Suppressor macrophage treated with lipopolysaccharide for 4 hours (primary cell): ENCODE measurements around the gene VMP1.
"Not testable (repeated sequence)": the region's sequence is repeated elsewhere in the genome, so short reads cannot be mapped to it uniquely, and the experiment has no call there.

ENCODE experiments used
- DNase-seq: peaks from one replicate; pipeline ENCODE4 v3.0.0-alpha.2; 2020

The VMP1 gene

GRCh38 chr17:59783221-59784047 lies 76.0 kb downstream of the VMP1 start:
- DNase-seq = no peak

DNA sequence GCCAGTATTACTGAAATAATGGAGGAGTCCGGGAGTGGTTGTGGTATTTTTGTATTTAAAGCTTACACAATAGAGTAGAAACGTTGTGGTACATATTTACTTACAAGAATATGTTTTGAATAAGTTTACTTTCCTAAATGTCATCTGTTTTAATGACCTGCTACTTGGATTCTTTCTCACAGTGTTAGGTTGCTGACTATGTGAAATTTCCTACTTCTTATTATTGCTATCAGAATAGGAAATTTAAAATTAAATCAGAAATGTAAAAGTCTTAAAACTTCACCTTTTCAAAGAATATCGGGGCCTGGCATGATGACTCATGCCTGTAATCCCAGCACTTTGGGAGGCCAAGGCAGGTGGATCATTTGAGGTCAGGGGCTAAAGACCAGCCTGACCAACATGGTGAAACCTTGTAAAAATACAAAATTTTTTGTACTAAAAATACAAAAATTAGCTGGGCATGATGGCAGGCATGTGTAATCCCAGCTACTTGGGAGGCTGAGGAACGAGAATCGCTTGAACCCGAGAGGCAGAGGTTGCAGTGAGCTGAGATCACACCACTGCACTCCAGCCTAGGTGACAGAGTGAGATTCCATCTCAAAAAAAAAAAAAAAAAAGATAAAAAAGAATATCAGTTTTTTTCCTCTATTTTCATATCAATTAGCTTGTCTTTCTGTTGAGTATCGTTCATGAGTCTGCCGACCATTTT lies 77.8 kb downstream of the VMP1 start:
- peak; percentile 44 for DNase-seq

DNA sequence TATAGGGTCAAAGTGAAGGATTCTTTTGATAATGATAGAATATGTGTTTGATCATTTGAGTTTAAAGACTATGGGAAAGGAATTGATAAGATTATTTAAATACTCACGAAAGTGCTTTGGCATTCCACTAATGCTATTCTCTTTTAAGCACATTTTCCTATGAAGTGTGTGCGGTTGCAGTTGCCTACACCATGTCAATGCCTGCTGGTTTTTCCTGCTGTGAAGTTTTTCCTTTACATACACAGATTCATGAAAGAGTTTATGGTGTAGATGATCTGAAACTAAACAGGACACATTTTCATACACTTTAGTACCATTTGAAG lies 78.7 kb downstream of the VMP1 start:
- DNase-seq = no peak

GRCh38 chr17:59786536-59787319 lies 79.3 kb downstream of the VMP1 start:
- peak; percentile 99 for DNase-seq

DNA sequence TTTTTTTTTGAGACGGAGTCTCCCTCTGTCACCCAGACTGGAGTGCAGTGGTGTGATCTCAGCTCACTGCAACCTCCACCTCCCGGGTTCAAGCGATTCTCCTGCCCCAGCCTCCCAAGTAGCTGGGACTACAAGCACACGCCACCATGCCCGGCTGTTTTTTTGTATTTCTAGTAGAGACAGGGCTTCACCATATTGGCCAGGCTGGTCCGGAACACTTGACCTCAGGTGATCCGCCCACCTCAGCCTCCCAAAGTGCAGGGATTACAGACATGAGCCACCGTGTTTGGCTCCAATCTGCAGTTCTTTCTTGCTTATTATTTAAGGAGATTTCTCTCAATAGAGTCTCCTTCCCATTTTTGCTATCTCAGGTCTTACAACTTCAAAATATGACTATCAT lies 82.4 kb downstream of the VMP1 start:
- not testable (repeated sequence) for DNase-seq

GRCh38 chr17:59790418-59790817 lies 83.0 kb downstream of the VMP1 start:
- DNase-seq = not testable (repeated sequence)

DNA sequence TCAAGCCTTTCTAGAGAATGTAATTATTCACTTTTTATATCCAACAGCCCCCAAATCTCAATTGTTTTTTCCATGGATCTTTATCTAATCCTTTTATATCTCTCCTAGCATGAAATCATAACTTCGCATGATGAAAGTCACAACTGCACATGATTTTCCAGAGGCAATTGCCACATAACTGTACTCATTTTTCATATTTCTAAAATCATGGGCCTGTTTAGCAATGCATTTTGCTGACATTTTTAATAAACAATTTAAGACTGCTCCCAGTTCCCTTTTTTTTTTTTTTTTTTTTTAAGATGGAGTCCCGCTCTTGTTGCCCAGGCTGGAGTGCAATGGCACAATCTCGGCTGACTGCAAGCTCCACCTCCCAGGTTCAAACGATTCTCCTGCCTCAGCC lies 83.5 kb downstream of the VMP1 start:
- DNase-seq = peak; percentile 94

DNA sequence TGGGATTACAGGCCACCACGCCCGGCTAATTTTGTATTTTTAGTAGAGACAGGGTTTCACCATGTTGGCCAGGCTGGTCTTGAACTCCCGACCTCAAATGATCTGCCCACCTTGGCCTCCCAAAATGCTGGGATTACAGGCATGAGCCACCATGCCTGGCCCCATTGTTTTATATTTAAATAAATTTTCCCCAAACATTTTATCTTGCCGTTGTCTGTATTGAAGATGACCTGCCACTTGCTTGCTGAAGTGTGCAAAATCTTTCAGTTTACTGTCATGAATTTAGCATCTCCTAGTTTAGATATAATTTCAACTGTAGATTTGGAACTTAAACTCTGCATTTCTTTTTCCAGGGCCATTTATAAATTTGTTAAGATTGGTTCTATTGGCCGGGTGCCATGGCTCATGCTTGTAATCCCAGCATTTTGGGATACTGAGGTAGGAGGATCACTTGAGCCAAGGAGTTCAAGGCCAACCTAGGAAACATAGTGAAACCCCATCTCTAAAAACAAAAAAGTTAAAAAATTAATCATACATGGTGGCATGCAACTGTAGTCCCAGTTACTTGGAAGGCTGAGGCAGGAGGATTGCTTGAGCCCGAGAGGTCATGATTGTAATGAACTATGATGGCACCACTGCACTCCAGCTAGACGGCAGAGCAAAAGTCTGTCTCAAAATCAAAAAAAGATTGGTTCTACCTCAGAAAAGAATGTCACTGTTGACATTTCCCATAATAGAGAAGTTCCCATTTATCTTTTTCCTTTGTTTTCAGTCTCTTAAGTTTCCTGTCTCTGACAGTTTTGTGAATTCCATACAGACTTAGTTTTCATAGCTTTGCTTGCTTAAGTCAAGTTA lies 84.4 kb downstream of the VMP1 start:
- DNase-seq = peak; percentile 67

GRCh38 chr17:59792458-59792823 lies 85.0 kb downstream of the VMP1 start:
- not testable (repeated sequence) for DNase-seq

GRCh38 chr17:59793205-59793604 lies 85.8 kb downstream of the VMP1 start:
- peak; percentile 48 for DNase-seq

DNA sequence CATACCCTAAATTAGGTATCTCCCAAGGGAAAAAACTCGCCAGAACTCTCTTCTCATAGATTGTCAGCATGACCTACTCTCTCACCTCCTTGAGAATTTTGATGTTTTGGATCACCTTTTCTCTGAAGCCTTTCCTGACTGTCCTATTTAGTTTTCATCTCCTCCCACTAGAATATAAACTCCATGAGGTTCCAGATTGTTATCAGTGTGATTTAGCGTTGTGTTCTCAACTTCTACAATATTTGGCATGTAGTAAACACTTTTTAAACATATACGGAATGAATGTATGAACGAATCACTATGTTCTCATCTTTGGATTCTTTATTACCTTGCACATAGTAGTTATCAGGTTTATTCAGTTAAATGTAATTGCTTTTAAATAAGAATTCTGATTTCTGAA lies 88.7 kb downstream of the VMP1 start:
- DNase-seq = no peak

GRCh38 chr17:59796785-59797205 lies 89.3 kb downstream of the VMP1 start:
- DNase-seq = no peak

GRCh38 chr17:59798111-59798510 lies 90.7 kb downstream of the VMP1 start:
- no peak for DNase-seq

DNA sequence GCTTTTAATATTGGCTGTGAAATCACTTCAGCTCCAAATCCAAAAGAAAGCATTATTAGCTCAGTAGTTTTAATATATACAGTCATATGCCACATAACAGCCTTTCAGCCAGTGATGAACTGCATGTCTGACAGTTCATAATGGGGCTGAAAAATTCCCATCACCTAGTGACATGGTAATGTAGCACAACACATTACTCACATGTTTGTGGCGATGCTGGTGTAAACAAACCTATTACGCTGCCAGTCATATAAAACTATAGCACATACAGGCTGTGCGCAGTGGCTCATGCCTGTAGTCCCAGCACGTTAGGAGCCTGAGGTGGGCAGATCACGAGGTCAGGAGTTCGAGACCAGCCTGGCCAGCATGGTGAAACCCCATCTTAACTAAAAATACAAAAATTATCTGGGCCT lies 93.1 kb downstream of the VMP1 start:
- DNase-seq = peak; percentile 48

DNA sequence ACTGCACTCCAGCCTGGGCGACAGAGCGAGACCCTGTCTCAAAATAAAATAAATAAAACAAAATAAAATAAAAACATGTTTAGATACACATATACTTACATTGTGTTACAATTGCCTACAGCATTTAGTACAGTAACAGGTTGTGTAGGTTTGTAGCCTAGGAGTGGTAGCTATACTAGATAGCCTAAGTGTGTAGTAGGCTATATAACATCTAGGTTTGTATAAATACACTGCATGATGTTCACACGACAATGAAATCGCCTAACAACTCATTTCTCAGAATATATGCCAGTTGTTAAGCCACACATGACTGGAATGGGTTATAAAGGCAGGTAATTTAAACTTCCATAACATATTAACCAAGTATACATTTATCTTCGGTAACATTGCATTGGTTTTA lies 94.7 kb downstream of the VMP1 start:
- no peak for DNase-seq

GRCh38 chr17:59804901-59805465 lies 97.5 kb downstream of the VMP1 start:
- DNase-seq = peak; percentile 90

GRCh38 chr17:59806322-59806721 lies 98.9 kb downstream of the VMP1 start:
- DNase-seq = not testable (repeated sequence)

DNA sequence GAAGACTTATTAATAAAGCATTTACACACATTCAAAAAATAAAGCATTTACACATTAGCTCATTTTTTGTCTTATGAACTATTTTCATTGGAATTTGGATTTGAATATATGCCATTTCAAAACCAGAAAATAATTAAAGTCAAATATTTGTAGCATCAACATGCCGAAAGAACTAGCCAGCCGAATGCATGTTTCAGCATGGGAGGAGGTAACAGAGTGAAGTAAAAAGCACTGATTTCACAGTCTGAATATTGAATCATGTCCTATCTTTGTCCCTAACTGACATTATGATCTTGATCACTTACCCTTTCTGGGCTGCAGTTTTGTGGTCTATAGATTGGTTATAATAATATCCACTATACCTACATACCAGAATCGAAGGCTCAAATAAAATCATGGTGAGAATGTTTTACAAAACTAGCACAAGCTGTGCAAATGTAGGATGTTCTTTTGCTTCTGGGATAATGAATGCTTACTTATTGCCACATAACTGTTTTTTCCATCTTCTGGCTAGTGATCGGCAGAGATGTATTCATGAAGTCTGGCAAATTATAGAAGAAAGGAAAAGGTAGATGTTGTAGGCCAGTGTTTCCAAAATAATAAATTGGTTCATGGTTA lies 100.5 kb downstream of the VMP1 start:
- no peak for DNase-seq

DNA sequence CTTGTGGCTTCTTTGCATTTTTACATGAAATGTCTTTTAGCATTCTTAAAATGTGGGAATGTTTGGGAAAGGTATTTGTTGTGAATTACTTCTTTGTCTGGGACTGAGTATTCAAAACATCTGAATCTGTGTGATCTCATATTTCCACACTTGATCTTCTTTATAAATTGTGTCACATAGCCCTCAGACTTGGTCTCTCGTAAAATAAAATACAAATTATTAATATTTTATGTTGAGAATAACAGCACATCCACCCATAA lies 103.4 kb downstream of the VMP1 start:
- DNase-seq = no peak

DNA sequence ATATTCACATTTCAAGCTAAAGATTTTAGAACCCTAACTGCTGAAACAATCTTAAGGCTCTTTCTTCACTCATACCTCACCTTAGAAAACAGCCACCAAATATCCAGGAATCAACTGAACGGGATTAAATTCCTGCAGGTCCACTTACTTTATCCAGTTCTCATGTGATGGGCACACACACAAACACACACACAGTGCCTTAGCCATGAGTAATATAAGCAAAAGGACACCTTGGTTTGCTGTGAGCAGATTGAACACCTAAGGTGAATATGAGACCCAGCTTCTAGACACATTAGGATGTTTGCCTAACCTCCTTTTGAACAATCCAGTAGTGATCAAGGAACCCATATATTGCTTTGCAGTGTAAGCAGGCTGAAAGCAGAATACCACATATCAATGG lies 103.8 kb downstream of the VMP1 start:
- no peak for DNase-seq

DNA sequence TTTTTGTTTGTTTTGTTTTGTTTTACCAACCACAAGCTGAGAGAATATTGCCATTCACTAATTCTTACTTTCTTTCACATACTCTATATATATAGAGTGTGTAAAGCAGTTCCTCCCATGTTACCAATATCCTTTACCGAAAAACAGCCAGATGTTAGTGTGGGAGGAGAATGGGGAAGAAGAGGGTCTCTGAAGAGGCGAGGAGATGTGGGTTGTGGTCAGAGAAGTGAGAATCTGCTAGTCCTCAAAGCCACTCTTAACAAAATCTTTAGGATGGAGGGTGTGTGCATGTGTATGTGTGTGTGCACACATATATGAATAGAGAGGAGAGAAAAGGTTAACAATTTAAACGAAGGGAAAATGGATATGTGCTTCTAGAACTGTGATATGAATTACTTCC lies 104.7 kb downstream of the VMP1 start:
- peak; percentile 63 for DNase-seq

DNA sequence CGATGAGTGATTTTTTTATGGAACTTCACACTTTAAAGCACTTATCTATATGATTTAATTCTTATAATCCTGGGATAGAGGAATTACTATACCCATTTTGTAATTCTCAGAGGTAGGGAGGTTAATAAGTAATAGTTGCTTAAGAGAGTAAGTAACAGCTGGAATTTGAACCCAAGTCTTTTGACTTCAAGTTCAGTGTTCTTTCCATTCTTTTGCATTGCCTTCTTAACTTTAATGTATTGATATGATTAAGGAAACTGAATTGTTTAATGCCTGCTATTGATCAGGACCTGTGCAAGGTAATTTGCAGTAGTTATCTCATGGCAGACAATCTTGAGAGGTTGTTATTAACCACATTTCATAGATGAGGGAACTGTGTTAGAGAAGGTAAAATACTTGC lies 106.8 kb downstream of the VMP1 start:
- DNase-seq = no peak
